ENCODE data around the gene LRRC10.
"Not testable (repeated sequence)": the region's sequence is repeated elsewhere in the genome, so short reads cannot be mapped to it uniquely, and the experiment has no call there.

- not testable (repeated sequence) for TF ChIP-seq POLR2A, CTCF, POLR2AphosphoS5, EP300 (IDR thresholded peaks at IDR 0.05)
Measured at GRCh38 chr12:69604275-69604674, 6.4 kb downstream of the LRRC10 start.

Data from suprapubic skin (tissue), 4 donors.